Measurements from ENCODE around the gene FAM131A.

The FAM131A gene

GRCh38 chr3:184382326-184383032, 45.1 kb downstream of the FAM131A start:
- Histone ChIP-seq H2BK12ac (ENCODE audit: low read length) (no peak overlapping the region), H3K4me1 (ENCODE audit: control insufficient read depth in 1 of 2, insufficient read depth in 2 of 2, low read length in 2 of 2) (peaks cover 26 to 27% of the 10 kb centered on the region in 2 experiments), H2BK5ac (ENCODE audit: low read depth, low read length, poor library complexity) (no peak overlapping the region), H3K27me3 (ENCODE audit: insufficient read depth, low read length) (peaks cover 19% of the 10 kb centered on the region), H2AFZ (ENCODE audit: insufficient read depth, low read length, poor library complexity) (no peak overlapping the region), H4K8ac (ENCODE audit: low read depth, low read length) (no peak overlapping the region), H3K14ac (ENCODE audit: low read length) (no peak overlapping the region), H3K4me3 (ENCODE audit: low read depth, low read length) (no peak overlapping the region), H3K79me1 (ENCODE audit: low read length) (peaks cover 6% of the 10 kb centered on the region), H3K18ac (ENCODE audit: low read length) (no peak overlapping the region), H2AK5ac (ENCODE audit: low read length) (no peak overlapping the region), H2BK120ac (ENCODE audit: insufficient read depth, low read length, poor library complexity) (no peak overlapping the region), H3K23ac (ENCODE audit: low read length) (no peak overlapping the region), H3K36me3 (ENCODE audit: control insufficient read depth in 1 of 2, insufficient read depth in 2 of 2, low read length in 2 of 2) (peaks cover 1 to 3% of the 10 kb centered on the region in 2 experiments), H3K9me3 (ENCODE audit: insufficient read depth, low read depth, low read length) (peaks cover 2% of the 10 kb centered on the region), H3K4me2 (ENCODE audit: low read length) (no peak overlapping the region), H4K91ac (ENCODE audit: low read depth, low read length) (no peak overlapping the region), H4K12ac (ENCODE audit: low read depth, low read length) (no peak overlapping the region), H3K27ac (ENCODE audit: low read depth, low read length) (no peak overlapping the region), H3K4ac (ENCODE audit: low read depth, low read length) (no peak overlapping the region), H3K9ac (ENCODE audit: low read length) (no peak overlapping the region), H3K79me2 (ENCODE audit: control insufficient read depth, insufficient read depth, low read length, poor library complexity) (peaks cover 1% of the 10 kb centered on the region)
- no peak for DNase-seq
- WGBS (ENCODE audit: extremely low coverage, insufficient coverage, insufficient read length), result no CpG with 5 or more reads among the region's 16 CpGs

- H2AK5ac ChIP-seq (ENCODE audit: low read length), result no peak overlapping the region
- no peak overlapping the region for H2AFZ ChIP-seq (ENCODE audit: insufficient read depth, low read length, poor library complexity)
- peaks cover 1 to 3% of the 10 kb centered on the region in 2 experiments for H3K36me3 ChIP-seq (ENCODE audit: control insufficient read depth in 1 of 2, insufficient read depth in 2 of 2, low read length in 2 of 2)
- no peak overlapping the region for H3K23ac ChIP-seq (ENCODE audit: low read length)
- no peak overlapping the region for H4K91ac ChIP-seq (ENCODE audit: low read depth, low read length)
- no peak for DNase-seq
- peaks cover 19% of the 10 kb centered on the region for H3K27me3 ChIP-seq (ENCODE audit: insufficient read depth, low read length)
- H2BK120ac ChIP-seq (ENCODE audit: insufficient read depth, low read length, poor library complexity), result no peak overlapping the region
- no peak overlapping the region for H3K4me3 ChIP-seq (ENCODE audit: low read depth, low read length)
- H4K8ac ChIP-seq (ENCODE audit: low read depth, low read length), result no peak overlapping the region
- peaks cover 22 to 23% of the 10 kb centered on the region in 2 experiments for H3K4me1 ChIP-seq (ENCODE audit: control insufficient read depth in 1 of 2, insufficient read depth in 2 of 2, low read length in 2 of 2)
- H3K27ac ChIP-seq (ENCODE audit: low read depth, low read length), result no peak overlapping the region
- no peak overlapping the region for H3K14ac ChIP-seq (ENCODE audit: low read length)
- H3K9me3 ChIP-seq (ENCODE audit: insufficient read depth, low read depth, low read length), result peaks cover 2% of the 10 kb centered on the region
- H2BK12ac ChIP-seq (ENCODE audit: low read length), result no peak overlapping the region
- no peak overlapping the region for H3K4ac ChIP-seq (ENCODE audit: low read depth, low read length)
- H3K9ac ChIP-seq (ENCODE audit: low read length), result no peak overlapping the region
- peaks cover 6% of the 10 kb centered on the region for H3K79me1 ChIP-seq (ENCODE audit: low read length)
- no peak overlapping the region for H3K18ac ChIP-seq (ENCODE audit: low read length)
- no peak overlapping the region for H4K12ac ChIP-seq (ENCODE audit: low read depth, low read length)
- H3K79me2 ChIP-seq (ENCODE audit: control insufficient read depth, insufficient read depth, low read length, poor library complexity), result peaks cover 1% of the 10 kb centered on the region
- no peak overlapping the region for H2BK5ac ChIP-seq (ENCODE audit: low read depth, low read length, poor library complexity)
- WGBS (ENCODE audit: extremely low coverage, insufficient coverage, insufficient read length), result no CpG with 5 or more reads among the region's 15 CpGs
- H3K4me2 ChIP-seq (ENCODE audit: low read length), result no peak overlapping the region
These were observed 45.8 kb downstream of the FAM131A start for GRCh38 chr3:184383033-184383740.

- H3K4me3 ChIP-seq (ENCODE audit: low read depth, low read length), result no peak overlapping the region
- H2AFZ ChIP-seq (ENCODE audit: insufficient read depth, low read length, poor library complexity), result no peak overlapping the region
- H3K14ac ChIP-seq (ENCODE audit: low read length), result no peak overlapping the region
- H4K8ac ChIP-seq (ENCODE audit: low read depth, low read length), result no peak overlapping the region
- H3K4me1 ChIP-seq (ENCODE audit: control insufficient read depth in 1 of 2, insufficient read depth in 2 of 2, low read length in 2 of 2), result peaks cover 11 to 14% of the 10 kb centered on the region in 2 experiments
- H3K36me3 ChIP-seq (ENCODE audit: control insufficient read depth in 1 of 2, insufficient read depth in 2 of 2, low read length in 2 of 2), result peaks cover 3 to 4% of the 10 kb centered on the region in 2 experiments
- no peak overlapping the region for H3K23ac ChIP-seq (ENCODE audit: low read length)
- no peak for DNase-seq
- peaks cover 19% of the 10 kb centered on the region for H3K27me3 ChIP-seq (ENCODE audit: insufficient read depth, low read length)
- H2BK120ac ChIP-seq (ENCODE audit: insufficient read depth, low read length, poor library complexity), result no peak overlapping the region
- H2BK5ac ChIP-seq (ENCODE audit: low read depth, low read length, poor library complexity), result no peak overlapping the region
- H3K79me1 ChIP-seq (ENCODE audit: low read length), result peaks cover 2% of the 10 kb centered on the region
- H2BK12ac ChIP-seq (ENCODE audit: low read length), result no peak overlapping the region
- no peak overlapping the region for H2AK5ac ChIP-seq (ENCODE audit: low read length)
- no CpG with 5 or more reads among the region's 9 CpGs for WGBS (ENCODE audit: extremely low coverage, insufficient coverage, insufficient read length)
- no peak overlapping the region for H3K4me2 ChIP-seq (ENCODE audit: low read length)
- H3K9me3 ChIP-seq (ENCODE audit: insufficient read depth, low read depth, low read length), result peaks cover 4% of the 10 kb centered on the region
- no peak overlapping the region for H3K27ac ChIP-seq (ENCODE audit: low read depth, low read length)
- H3K9ac ChIP-seq (ENCODE audit: low read length), result no peak overlapping the region
- H3K18ac ChIP-seq (ENCODE audit: low read length), result no peak overlapping the region
- no peak overlapping the region for H4K91ac ChIP-seq (ENCODE audit: low read depth, low read length)
- peaks cover 1% of the 10 kb centered on the region for H3K79me2 ChIP-seq (ENCODE audit: control insufficient read depth, insufficient read depth, low read length, poor library complexity)
- H3K4ac ChIP-seq (ENCODE audit: low read depth, low read length), result no peak overlapping the region
- no peak overlapping the region for H4K12ac ChIP-seq (ENCODE audit: low read depth, low read length)
These were observed 46.9 kb downstream of the FAM131A start for GRCh38 chr3:184384342-184384741.

GRCh38 chr3:184384856-184385422, 47.5 kb downstream of the FAM131A start:
- H3K23ac ChIP-seq (ENCODE audit: low read length), result no peak overlapping the region
- H4K12ac ChIP-seq (ENCODE audit: low read depth, low read length), result no peak overlapping the region
- peaks cover 9 to 12% of the 10 kb centered on the region in 2 experiments for H3K4me1 ChIP-seq (ENCODE audit: control insufficient read depth in 1 of 2, insufficient read depth in 2 of 2, low read length in 2 of 2)
- H2AK5ac ChIP-seq (ENCODE audit: low read length), result no peak overlapping the region
- no peak overlapping the region for H2BK120ac ChIP-seq (ENCODE audit: insufficient read depth, low read length, poor library complexity)
- H3K9me3 ChIP-seq (ENCODE audit: insufficient read depth, low read depth, low read length), result peaks cover 4% of the 10 kb centered on the region
- no CpG with 5 or more reads among the region's 8 CpGs for WGBS (ENCODE audit: extremely low coverage, insufficient coverage, insufficient read length)
- H3K27me3 ChIP-seq (ENCODE audit: insufficient read depth, low read length), result peaks cover 19% of the 10 kb centered on the region
- no peak overlapping the region for H2BK5ac ChIP-seq (ENCODE audit: low read depth, low read length, poor library complexity)
- peaks cover 3 to 4% of the 10 kb centered on the region in 2 experiments for H3K36me3 ChIP-seq (ENCODE audit: control insufficient read depth in 1 of 2, insufficient read depth in 2 of 2, low read length in 2 of 2)
- no peak overlapping the region for H2AFZ ChIP-seq (ENCODE audit: insufficient read depth, low read length, poor library complexity)
- no peak overlapping the region for H3K18ac ChIP-seq (ENCODE audit: low read length)
- peaks cover 1% of the 10 kb centered on the region for H3K79me2 ChIP-seq (ENCODE audit: control insufficient read depth, insufficient read depth, low read length, poor library complexity)
- H2BK12ac ChIP-seq (ENCODE audit: low read length), result no peak overlapping the region
- H3K27ac ChIP-seq (ENCODE audit: low read depth, low read length), result no peak overlapping the region
- no peak overlapping the region for H3K4me2 ChIP-seq (ENCODE audit: low read length)
- H4K8ac ChIP-seq (ENCODE audit: low read depth, low read length), result no peak overlapping the region
- no peak overlapping the region for H4K91ac ChIP-seq (ENCODE audit: low read depth, low read length)
- no peak overlapping the region for H3K4me3 ChIP-seq (ENCODE audit: low read depth, low read length)
- no peak overlapping the region for H3K9ac ChIP-seq (ENCODE audit: low read length)
- DNase-seq, result no peak
- H3K4ac ChIP-seq (ENCODE audit: low read depth, low read length), result no peak overlapping the region
- no peak overlapping the region for H3K14ac ChIP-seq (ENCODE audit: low read length)
- no peaks in the 10 kb centered on the region for H3K79me1 ChIP-seq (ENCODE audit: low read length)
